Measurements from ENCODE around the gene MED26. TPM values are rescaled to one million over a fixed set of nuclear protein-coding genes. Genes with fewer than 3 reads are reported as not detected.

Gene MED26
- total and polyA plus RNA-seq, 9 of the 15 experiments (the other 6 are each of a cell fraction or from before 2014, with no cell fraction given): 0.71 to 15.1 (median 6.2) TPM

GRCh38 chr19:16593181-16593580, 34.8 kb downstream of the MED26 start:
- peaks cover 94% of the 10 kb centered on the region for H3K79me2 ChIP-seq (ENCODE audit: control insufficient read depth, insufficient read depth, low read length)
- H3K27me3 ChIP-seq (ENCODE audit: control insufficient read depth in 2 of 2, insufficient read depth in 2 of 2, low read length in 2 of 2): no peaks in the 10 kb centered on the region
- in situ Hi-C loops (cut with MboI) (no loop called here), intact Hi-C loops (cut with micrococcal nuclease) (no loop called here)
- H3K9me3 ChIP-seq (replicated peaks; ENCODE audit: control insufficient read depth, insufficient read depth, low read depth, low read length): no peaks in the 10 kb centered on the region
- no peak overlapping the region for H2AFZ ChIP-seq (ENCODE audit: low read depth, low read length)
- ATAC-seq (no peak), DNase-seq (ENCODE audit: extremely low read depth in 1 of 4, low spot score in 3 of 4) (no peak), FAIRE-seq (no peak)
- BruUV-seq (replicated peaks): no TSS peak
- no peak overlapping the region for H3K4me3 ChIP-seq
- H3K27ac ChIP-seq (ENCODE audit: extremely low read depth, low read depth, low read length): no peak overlapping the region
- H3K4me1 ChIP-seq (replicated peaks in 1 of 2; ENCODE audit: control insufficient read depth in 2 of 2, insufficient read depth in 2 of 2, low read length in 2 of 2): peaks cover 21 to 37% of the 10 kb centered on the region in 2 experiments
- POLR2A ChIA-PET: interaction anchor here (0.7 kb wide), 2 partner anchors 21 to 655 kb away, joined by 3 to 4 read pairs; no protein-coding TSS in a partner anchor
- peak overlapping the region in 1 of 2 experiments; percentile 37; a peak in 2 of 4 replicates for H3K9ac ChIP-seq (ENCODE audit: insufficient read depth in 1 of 2, low read depth in 2 of 2, low read length in 2 of 2)
- 89% methylated on average over 4 of the region's 4 CpGs for WGBS (ENCODE audit: insufficient coverage, low coverage, missing lambda C conversion rate)
- peaks cover 85% of the 10 kb centered on the region for H4K20me1 ChIP-seq (replicated peaks; ENCODE audit: control insufficient read depth, insufficient read depth, low read length)
- no peak for TF ChIP-seq ATF1 (CRISPR knock-in tag; IDR thresholded peaks at IDR 0.05)
- TF ChIP-seq ATF1 (tag; IDR thresholded peaks at IDR 0.05): no peak
- CTCF ChIA-PET (ENCODE audit: low intra/inter-chr PET ratio): no interaction called here
- no peak overlapping the region for H3K4me2 ChIP-seq (ENCODE audit: insufficient read depth, low read length)
- peaks cover 3% of the 10 kb centered on the region for H3K9me1 ChIP-seq (ENCODE audit: control insufficient read depth, insufficient read depth, low read length)
- peaks cover 6% of the 10 kb centered on the region; the same call in 2 of the 3 replicates for H3K36me3 ChIP-seq (ENCODE audit: control insufficient read depth, insufficient read depth, low read length)

- in situ Hi-C loops (cut with MboI) (no loop called here), intact Hi-C loops (cut with micrococcal nuclease) (no loop called here)
- H3K9me3 ChIP-seq (replicated peaks; ENCODE audit: control insufficient read depth, insufficient read depth, low read depth, low read length): no peaks in the 10 kb centered on the region
- TF ChIP-seq, protein P1, sequence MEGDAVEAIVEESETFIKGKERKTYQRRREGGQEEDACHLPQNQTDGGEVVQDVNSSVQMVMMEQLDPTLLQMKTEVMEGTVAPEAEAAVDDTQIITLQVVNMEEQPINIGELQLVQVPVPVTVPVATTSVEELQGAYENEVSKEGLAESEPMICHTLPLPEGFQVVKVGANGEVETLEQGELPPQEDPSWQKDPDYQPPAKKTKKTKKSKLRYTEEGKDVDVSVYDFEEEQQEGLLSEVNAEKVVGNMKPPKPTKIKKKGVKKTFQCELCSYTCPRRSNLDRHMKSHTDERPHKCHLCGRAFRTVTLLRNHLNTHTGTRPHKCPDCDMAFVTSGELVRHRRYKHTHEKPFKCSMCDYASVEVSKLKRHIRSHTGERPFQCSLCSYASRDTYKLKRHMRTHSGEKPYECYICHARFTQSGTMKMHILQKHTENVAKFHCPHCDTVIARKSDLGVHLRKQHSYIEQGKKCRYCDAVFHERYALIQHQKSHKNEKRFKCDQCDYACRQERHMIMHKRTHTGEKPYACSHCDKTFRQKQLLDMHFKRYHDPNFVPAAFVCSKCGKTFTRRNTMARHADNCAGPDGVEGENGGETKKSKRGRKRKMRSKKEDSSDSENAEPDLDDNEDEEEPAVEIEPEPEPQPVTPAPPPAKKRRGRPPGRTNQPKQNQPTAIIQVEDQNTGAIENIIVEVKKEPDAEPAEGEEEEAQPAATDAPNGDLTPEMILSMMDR (IDR thresholded peaks at IDR 0.05 in 2 of 3, conservative IDR thresholded peaks at IDR 0.05 in 1 of 3; ENCODE audit: insufficient read depth in 2 of 3, low read depth in 1 of 3, low read length in 3 of 3): no peak
- TF ChIP-seq PURB (CRISPR knock-in tag; IDR thresholded peaks at IDR 0.05; ENCODE audit: low read depth): no peak
- ChIA-PET POLR2A (interaction anchor here (0.6 to 1.4 kb wide), 5 partner anchors 9 to 813 kb away, joined by 3 to 4 read pairs (median 4); partner anchors contain the start of gene BST2), CTCF (ENCODE audit: low intra/inter-chr PET ratio) (no interaction called here)
- DNase-seq (ENCODE audit: extremely low read depth in 1 of 4, low spot score in 3 of 4) (no peak), ATAC-seq (no peak), FAIRE-seq (no peak)
- no peak overlapping the region for H3K4me2 ChIP-seq (ENCODE audit: insufficient read depth, low read length)
- no peak overlapping the region for H3K4me3 ChIP-seq
- peaks cover 3% of the 10 kb centered on the region for H3K9me1 ChIP-seq (ENCODE audit: control insufficient read depth, insufficient read depth, low read length)
- 0 out of 4 replicates have a peak overlapping the region, but pooled peaks of 1 of the 2 experiments have one; percentile 0 for H3K9ac ChIP-seq (ENCODE audit: insufficient read depth in 1 of 2, low read depth in 2 of 2, low read length in 2 of 2)
- 75% methylated on average over 10 of the region's 10 CpGs for WGBS (ENCODE audit: insufficient coverage, low coverage, missing lambda C conversion rate)
- peaks cover 32 to 49% of the 10 kb centered on the region in 2 experiments for H3K4me1 ChIP-seq (replicated peaks in 1 of 2; ENCODE audit: control insufficient read depth in 2 of 2, insufficient read depth in 2 of 2, low read length in 2 of 2)
- peaks cover 86% of the 10 kb centered on the region for H4K20me1 ChIP-seq (replicated peaks; ENCODE audit: control insufficient read depth, insufficient read depth, low read length)
- no peak overlapping the region for H2AFZ ChIP-seq (ENCODE audit: low read depth, low read length)
- H3K79me2 ChIP-seq (ENCODE audit: control insufficient read depth, insufficient read depth, low read length): peaks cover 96% of the 10 kb centered on the region
- H3K27ac ChIP-seq (ENCODE audit: extremely low read depth, low read depth, low read length): no peak overlapping the region
- H3K27me3 ChIP-seq (ENCODE audit: control insufficient read depth in 2 of 2, insufficient read depth in 2 of 2, low read length in 2 of 2): no peaks in the 10 kb centered on the region
- no TSS peak for BruUV-seq (replicated peaks)
- H3K36me3 ChIP-seq (ENCODE audit: control insufficient read depth, insufficient read depth, low read length): peaks cover 6% of the 10 kb centered on the region; the same call in 2 of the 3 replicates
These were observed 36.0 kb downstream of the MED26 start for GRCh38 chr19:16591803-16592556.

Data from K562 (cell line).